WTC11 (cell line): ENCODE measurements around the gene SEMG2. TPM values are rescaled to one million over a fixed set of nuclear protein-coding genes. Genes with fewer than 3 reads are reported as not detected.

Source experiments
- ATAC-seq: fragments of 200-7000 bp; cut with Tn5 transposase; 2 replicates; pipeline ENCODE4 v1.10.0; 2021; ENCODE audit warnings: mild to moderate bottlenecking, moderate library complexity
- CTCF ChIA-PET: fragments of 300-600 bp; sonication (Branson Sonifier 250); formaldehyde crosslinking; loops from one replicate; lab custom pipeline; 2021; ENCODE audit warnings: antibody characterized with exemption; lab: Charles Lee
- POLR2A ChIA-PET: fragments of 350-600 bp; sonication (Branson Sonifier 250); formaldehyde crosslinking; loops from one replicate; lab custom pipeline; 2021; ENCODE audit warnings: antibody characterized with exemption; lab: Charles Lee
- DNase-seq: peaks from one replicate; pipeline ENCODE4 v3.0.0; 2021; ENCODE audit warnings: low spot score
- H3K27ac Mint-ChIP-seq: 2 replicates; pipeline ENCODE4 v1.8.0; 2021; ENCODE audit warnings: mixed read lengths
- H3K27me3 Mint-ChIP-seq: 2 replicates; pipeline ENCODE4 v1.8.0; 2021; ENCODE audit warnings: low read depth, mild to moderate bottlenecking, moderate library complexity, mixed read lengths
- H3K36me3 Mint-ChIP-seq: 2 replicates; pipeline ENCODE4 v1.8.0; 2021; ENCODE audit warnings: mixed read lengths
- H3K4me1 Mint-ChIP-seq: 2 replicates; pipeline ENCODE4 v1.8.0; 2022; ENCODE audit warnings: mixed read lengths
- H3K4me3 Mint-ChIP-seq: 2 replicates; pipeline ENCODE4 v1.8.0; 2021; ENCODE audit warnings: mild to moderate bottlenecking, moderate library complexity, mixed read lengths
- H3K9me3 Mint-ChIP-seq: 2 replicates; pipeline ENCODE4 v1.8.0; 2021; ENCODE audit warnings: mixed read lengths
- AR ChIP-seq: fragments of 250-450 bp; sonication (Bioruptor Pico); IDR thresholded peaks from 2 replicates; pipeline ENCODE4 v1.9.0; 2021; ENCODE audit warnings: mild to moderate bottlenecking
- CBFB ChIP-seq: sonication (generic); formaldehyde crosslinking; IDR thresholded peaks from 2 replicates; pipeline ENCODE4 v1.8.1; 2022; ENCODE audit warnings: mild to moderate bottlenecking, low read depth, missing genetic modification reagents
- ELF4 ChIP-seq: sonication (generic); formaldehyde crosslinking; IDR thresholded peaks from 2 replicates; pipeline ENCODE4 v1.8.1; 2022; ENCODE audit warnings: low read depth, mild to moderate bottlenecking, moderate library complexity, missing genetic modification reagents
- FOXK1 ChIP-seq: sonication (generic); formaldehyde crosslinking; IDR thresholded peaks from 2 replicates; pipeline ENCODE4 v1.8.0; 2022; ENCODE audit warnings: mild to moderate bottlenecking, moderate library complexity, missing genetic modification reagents
- MLX ChIP-seq: sonication (generic); formaldehyde crosslinking; IDR thresholded peaks from 2 replicates; pipeline ENCODE4 v1.8.1; 2023; ENCODE audit warnings: mild to moderate bottlenecking, missing genetic modification reagents, moderate library complexity
- NR2C2 ChIP-seq: sonication (generic); formaldehyde crosslinking; IDR thresholded peaks from 2 replicates; pipeline ENCODE4 v1.8.0; 2022; ENCODE audit warnings: mild to moderate bottlenecking, missing genetic modification reagents
- NR3C1 ChIP-seq: sonication (generic); formaldehyde crosslinking; conservative IDR thresholded peaks from 2 replicates; pipeline ENCODE4 v1.8.1; 2023; ENCODE audit warnings: low read depth, mild to moderate bottlenecking, missing genetic modification reagents
- PRDM15 ChIP-seq: sonication (generic); formaldehyde crosslinking; IDR thresholded peaks from 2 replicates; pipeline ENCODE4 v1.8.0; 2022; ENCODE audit warnings: missing genetic modification reagents
- RORB ChIP-seq: fragments of 250-450 bp; sonication (Bioruptor Pico); IDR thresholded peaks from 2 replicates; pipeline ENCODE4 v1.9.0; 2021; ENCODE audit warnings: mild to moderate bottlenecking
- STAT6 ChIP-seq: sonication (generic); formaldehyde crosslinking; conservative IDR thresholded peaks from 2 replicates; pipeline ENCODE4 v1.8.1; 2023; ENCODE audit warnings: mild to moderate bottlenecking, low read depth, missing genetic modification reagents, moderate library complexity
- TEAD4 ChIP-seq: sonication (generic); formaldehyde crosslinking; IDR thresholded peaks from 2 replicates; pipeline ENCODE4 v1.8.0; 2022; ENCODE audit warnings: mild to moderate bottlenecking, missing genetic modification reagents
- TP53 ChIP-seq: sonication (generic); formaldehyde crosslinking; IDR thresholded peaks from 2 replicates; pipeline ENCODE4 v1.8.1; 2023; ENCODE audit warnings: mild to moderate bottlenecking, missing genetic modification reagents
- ZNF121 ChIP-seq: sonication (generic); formaldehyde crosslinking; IDR thresholded peaks from 2 replicates; pipeline ENCODE4 v1.8.0; 2023; ENCODE audit warnings: missing genetic modification reagents
- ZNF219 ChIP-seq: sonication (generic); formaldehyde crosslinking; IDR thresholded peaks from 2 replicates; pipeline ENCODE4 v1.8.0; 2023; ENCODE audit warnings: missing genetic modification reagents, mild to moderate bottlenecking, borderline replicate concordance
- ZNF396 ChIP-seq: fragments of 250-450 bp; sonication (Bioruptor Pico); IDR thresholded peaks from 2 replicates; pipeline ENCODE4 v1.8.0; 2021; ENCODE audit warnings: mild to moderate bottlenecking, moderate library complexity, borderline replicate concordance
- total RNA-seq: library from RNA; stranded (reverse); gene quantifications from 3 replicates; pipeline ENCODE4 v1.2.3, GENCODE V29; 2021
- TF ChIP-seq, protein P1 (sequence below): sonication (generic); formaldehyde crosslinking; IDR thresholded peaks from 2 replicates; pipeline ENCODE4 v1.8.0; 2022; ENCODE audit warnings: mild to moderate bottlenecking, missing genetic modification reagents
- TF ChIP-seq, protein P2 (sequence below): sonication (generic); formaldehyde crosslinking; IDR thresholded peaks from 2 replicates; pipeline ENCODE4 v1.8.1; 2022; ENCODE audit warnings: missing genetic modification reagents, borderline replicate concordance
- TF ChIP-seq, protein P3 (sequence below): sonication (generic); formaldehyde crosslinking; IDR thresholded peaks from 2 replicates; pipeline ENCODE4 v1.8.0; 2022; ENCODE audit warnings: mild to moderate bottlenecking, missing genetic modification reagents
- TF ChIP-seq, protein P4 (sequence below): fragments of 250-450 bp; sonication (Bioruptor Pico); IDR thresholded peaks from 2 replicates; pipeline ENCODE4 v1.9.0; 2021; ENCODE audit warnings: moderate library complexity, mild to moderate bottlenecking, inconsistent platforms, borderline replicate concordance

Gene SEMG2
- total RNA-seq, 1 experiment from 2014 or later: not detected

DNA sequence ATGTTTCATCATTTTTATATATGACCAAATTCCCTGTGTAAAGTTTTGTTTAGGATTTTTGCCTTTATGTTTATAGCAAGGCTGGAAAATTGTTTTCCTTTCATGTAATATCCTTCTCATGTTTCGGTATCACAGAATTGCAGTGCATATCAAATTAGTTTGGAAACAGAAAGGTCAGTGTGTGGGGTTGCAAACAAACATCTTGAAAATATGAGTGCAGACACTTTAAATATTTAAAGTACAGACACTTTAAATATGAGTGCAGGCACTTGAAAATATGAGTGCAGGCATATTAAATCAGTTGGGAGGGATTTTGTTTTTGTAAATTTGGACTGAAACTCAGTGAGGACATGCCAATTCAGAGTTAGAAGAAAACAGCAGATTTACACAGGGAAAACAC is 26.7 kb downstream of the SEMG2 start:
- ChIA-PET CTCF (no interaction called here), POLR2A (no interaction called here)
- ATAC-seq (no peak), DNase-seq (no peak)
- H3K36me3 Mint-ChIP-seq: no peaks in the 10 kb centered on the region
- no peaks in the 10 kb centered on the region for H3K4me1 Mint-ChIP-seq
- no peak overlapping the region for H3K4me3 Mint-ChIP-seq
- H3K27ac Mint-ChIP-seq: no peak overlapping the region
- TF ChIP-seq TEAD4 (CRISPR knock-in tag) (no peak), NR3C1 (CRISPR knock-in tag) (no peak), ZNF121 (no peak), STAT6 (CRISPR knock-in tag) (no peak), AR (CRISPR knock-in tag) (no peak), RORB (CRISPR knock-in tag) (no peak), ELF4 (no peak), ZNF396 (no peak), FOXK1 (CRISPR knock-in tag) (no peak), CBFB (no peak), NR2C2 (CRISPR knock-in tag) (no peak), PRDM15 (CRISPR knock-in tag) (no peak), MLX (CRISPR knock-in tag) (no peak), ZNF219 (CRISPR knock-in tag) (no peak), TP53 (CRISPR knock-in tag) (no peak)
- TF ChIP-seq, protein P1, sequence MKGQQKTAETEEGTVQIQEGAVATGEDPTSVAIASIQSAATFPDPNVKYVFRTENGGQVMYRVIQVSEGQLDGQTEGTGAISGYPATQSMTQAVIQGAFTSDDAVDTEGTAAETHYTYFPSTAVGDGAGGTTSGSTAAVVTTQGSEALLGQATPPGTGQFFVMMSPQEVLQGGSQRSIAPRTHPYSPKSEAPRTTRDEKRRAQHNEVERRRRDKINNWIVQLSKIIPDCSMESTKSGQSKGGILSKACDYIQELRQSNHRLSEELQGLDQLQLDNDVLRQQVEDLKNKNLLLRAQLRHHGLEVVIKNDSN (CRISPR knock-in tag): no peak
- TF ChIP-seq, protein P2, sequence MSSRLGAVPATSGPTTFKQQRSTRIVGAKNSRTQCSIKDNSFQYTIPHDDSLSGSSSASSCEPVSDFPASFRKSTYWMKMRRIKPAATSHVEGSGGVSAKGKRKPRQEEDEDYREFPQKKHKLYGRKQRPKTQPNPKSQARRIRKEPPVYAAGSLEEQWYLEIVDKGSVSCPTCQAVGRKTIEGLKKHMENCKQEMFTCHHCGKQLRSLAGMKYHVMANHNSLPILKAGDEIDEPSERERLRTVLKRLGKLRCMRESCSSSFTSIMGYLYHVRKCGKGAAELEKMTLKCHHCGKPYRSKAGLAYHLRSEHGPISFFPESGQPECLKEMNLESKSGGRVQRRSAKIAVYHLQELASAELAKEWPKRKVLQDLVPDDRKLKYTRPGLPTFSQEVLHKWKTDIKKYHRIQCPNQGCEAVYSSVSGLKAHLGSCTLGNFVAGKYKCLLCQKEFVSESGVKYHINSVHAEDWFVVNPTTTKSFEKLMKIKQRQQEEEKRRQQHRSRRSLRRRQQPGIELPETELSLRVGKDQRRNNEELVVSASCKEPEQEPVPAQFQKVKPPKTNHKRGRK: no peak
- TF ChIP-seq, protein P3, sequence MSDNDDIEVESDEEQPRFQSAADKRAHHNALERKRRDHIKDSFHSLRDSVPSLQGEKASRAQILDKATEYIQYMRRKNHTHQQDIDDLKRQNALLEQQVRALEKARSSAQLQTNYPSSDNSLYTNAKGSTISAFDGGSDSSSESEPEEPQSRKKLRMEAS: no peak
- TF ChIP-seq, protein P4, sequence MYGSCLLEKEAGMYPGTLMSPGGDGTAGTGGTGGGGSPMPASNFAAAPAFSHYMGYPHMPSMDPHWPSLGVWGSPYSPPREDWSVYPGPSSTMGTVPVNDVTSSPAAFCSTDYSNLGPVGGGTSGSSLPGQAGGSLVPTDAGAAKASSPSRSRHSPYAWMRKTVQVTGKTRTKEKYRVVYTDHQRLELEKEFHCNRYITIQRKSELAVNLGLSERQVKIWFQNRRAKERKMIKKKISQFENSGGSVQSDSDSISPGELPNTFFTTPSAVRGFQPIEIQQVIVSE (CRISPR knock-in tag): no peak
- TF ChIP-seq, all 79 proteins: peak for 0
- H3K27me3 Mint-ChIP-seq: peaks cover 18% of the 10 kb centered on the region
- no peaks in the 10 kb centered on the region for H3K9me3 Mint-ChIP-seq
